ENCODE measurements around the gene PDK2.

GRCh38 chr17:50103941-50104340, 8.8 kb downstream of the PDK2 start:
- TF ChIP-seq EZH2 (IDR thresholded peaks at IDR 0.05; ENCODE audit: insufficient read depth, poor library complexity, severe bottlenecking) (no peak), EZH2phosphoT487 (IDR thresholded peaks at IDR 0.05; ENCODE audit: insufficient read depth, low read depth) (no peak)

All from GM23248 (cell line).